Measurements from ENCODE around the gene ATP7A.
"Not testable (repeated sequence)": the region's sequence is repeated elsewhere in the genome, so short reads cannot be mapped to it uniquely, and the experiment has no call there.

ATP7A gene

GRCh38 chrX:78037881-78038280 lies 127.4 kb downstream of the ATP7A start:
- no peak for DNase-seq (ENCODE audit: low spot score)

GRCh38 chrX:78042601-78043000 lies 132.1 kb downstream of the ATP7A start:
- DNase-seq (ENCODE audit: low spot score): no peak

DNA sequence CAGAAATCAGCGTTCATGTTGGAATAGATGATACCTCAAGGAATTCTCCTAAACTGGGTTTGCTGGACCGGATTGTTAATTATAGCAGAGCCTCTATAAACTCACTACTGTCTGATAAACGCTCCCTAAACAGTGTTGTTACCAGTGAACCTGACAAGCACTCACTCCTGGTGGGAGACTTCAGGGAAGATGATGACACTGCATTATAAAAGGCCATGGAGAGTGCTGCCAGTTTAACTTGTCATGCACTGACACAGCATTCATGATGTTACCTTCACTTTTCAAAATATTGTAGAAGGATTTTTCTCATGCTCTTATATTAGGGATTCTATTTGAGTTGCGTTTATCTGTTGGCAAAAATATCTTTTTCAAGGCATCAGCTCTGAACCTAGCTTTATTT lies 135.9 kb downstream of the ATP7A start:
- no peak for DNase-seq (ENCODE audit: low spot score)

DNA sequence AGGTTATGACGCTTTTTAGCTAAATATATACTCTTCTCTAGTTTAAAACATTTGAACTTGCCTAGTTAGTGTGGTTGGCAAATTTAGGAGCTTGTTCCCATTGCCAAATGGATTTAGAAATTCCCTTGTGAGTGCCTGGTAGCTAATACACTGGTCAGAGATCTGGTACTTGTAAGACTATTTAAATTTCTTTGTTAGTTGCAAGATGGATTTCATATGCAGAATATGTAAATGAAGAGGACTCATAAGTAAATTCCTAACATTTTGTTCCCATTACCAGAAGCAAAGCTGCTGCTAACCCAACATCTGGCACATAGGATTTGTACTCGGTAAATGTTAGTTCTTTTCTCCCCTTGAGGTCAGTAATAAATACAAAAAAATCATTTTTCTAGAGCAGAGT lies 137.6 kb downstream of the ATP7A start:
- no peak for DNase-seq (ENCODE audit: low spot score)

GRCh38 chrX:78063687-78064086 lies 153.2 kb downstream of the ATP7A start:
- DNase-seq (ENCODE audit: low spot score): no peak

- no peak for DNase-seq (ENCODE audit: low spot score)
Measured at GRCh38 chrX:78064152-78064551, 153.7 kb downstream of the ATP7A start.

DNA sequence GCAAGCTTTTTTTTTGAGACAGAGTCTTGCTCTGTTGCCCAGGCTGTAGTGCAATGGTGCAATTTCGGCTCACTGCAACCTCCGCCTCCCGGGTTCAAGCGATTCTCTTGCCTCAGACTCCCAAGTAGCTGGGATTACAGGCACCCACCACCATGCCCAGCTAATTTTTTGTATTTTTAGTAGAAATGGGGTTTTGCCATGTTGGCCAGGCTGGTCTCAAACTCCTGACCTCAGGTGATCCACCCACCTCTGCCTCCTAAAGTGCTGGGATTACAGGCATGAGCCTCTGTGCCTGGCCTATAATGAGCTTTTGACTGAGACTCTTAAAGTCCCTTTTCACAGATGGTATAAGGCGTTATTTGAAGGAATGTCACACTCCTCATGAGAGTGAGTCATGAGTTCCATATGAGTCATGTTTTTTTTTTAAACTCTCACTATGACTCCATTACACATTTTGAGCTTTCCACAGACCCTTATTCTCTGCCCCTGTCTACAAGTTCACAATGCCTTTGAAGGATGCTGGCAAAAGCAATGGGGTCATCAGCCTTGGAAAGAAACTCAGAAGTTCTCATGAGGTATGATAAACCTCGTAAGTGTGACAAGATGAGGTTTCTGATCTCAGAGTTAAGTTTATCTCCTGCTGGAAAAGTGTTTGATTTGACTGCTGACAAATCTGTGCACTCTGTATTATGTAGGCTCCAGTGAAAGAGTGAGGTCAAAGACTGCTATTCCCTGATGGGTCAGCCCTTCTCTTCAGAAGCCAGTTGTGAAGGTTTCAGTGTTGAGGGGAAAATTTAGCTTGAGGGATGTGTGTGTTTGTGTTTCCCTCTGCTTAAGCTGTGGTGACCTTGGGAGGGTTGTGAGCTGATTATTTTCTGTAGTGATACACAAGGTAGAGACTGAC lies 154.5 kb downstream of the ATP7A start:
- DNase-seq (ENCODE audit: low spot score): peak; percentile 1

GRCh38 chrX:78066110-78066509 lies 155.6 kb downstream of the ATP7A start:
- no peak for DNase-seq (ENCODE audit: low spot score)

DNA sequence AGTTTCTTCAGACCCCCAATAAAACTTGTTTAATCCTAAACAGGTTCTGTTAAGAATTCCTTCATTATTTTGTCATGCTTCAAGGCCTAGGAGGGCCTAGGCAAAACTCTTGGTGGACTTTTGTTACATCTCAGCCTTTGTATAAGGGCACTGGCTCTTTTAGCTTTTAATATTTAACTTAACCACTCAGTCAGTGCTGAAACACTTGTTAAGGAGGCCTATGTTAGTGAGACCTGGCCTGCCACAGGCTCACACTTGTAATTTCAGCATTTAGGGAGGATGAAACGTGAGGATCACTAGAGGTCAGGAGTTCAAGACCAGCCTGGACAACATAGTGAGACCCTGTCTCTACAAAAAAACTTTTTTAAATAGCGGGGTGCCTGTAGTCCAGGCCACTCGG lies 160.8 kb downstream of the ATP7A start:
- no peak for DNase-seq (ENCODE audit: low spot score)

DNA sequence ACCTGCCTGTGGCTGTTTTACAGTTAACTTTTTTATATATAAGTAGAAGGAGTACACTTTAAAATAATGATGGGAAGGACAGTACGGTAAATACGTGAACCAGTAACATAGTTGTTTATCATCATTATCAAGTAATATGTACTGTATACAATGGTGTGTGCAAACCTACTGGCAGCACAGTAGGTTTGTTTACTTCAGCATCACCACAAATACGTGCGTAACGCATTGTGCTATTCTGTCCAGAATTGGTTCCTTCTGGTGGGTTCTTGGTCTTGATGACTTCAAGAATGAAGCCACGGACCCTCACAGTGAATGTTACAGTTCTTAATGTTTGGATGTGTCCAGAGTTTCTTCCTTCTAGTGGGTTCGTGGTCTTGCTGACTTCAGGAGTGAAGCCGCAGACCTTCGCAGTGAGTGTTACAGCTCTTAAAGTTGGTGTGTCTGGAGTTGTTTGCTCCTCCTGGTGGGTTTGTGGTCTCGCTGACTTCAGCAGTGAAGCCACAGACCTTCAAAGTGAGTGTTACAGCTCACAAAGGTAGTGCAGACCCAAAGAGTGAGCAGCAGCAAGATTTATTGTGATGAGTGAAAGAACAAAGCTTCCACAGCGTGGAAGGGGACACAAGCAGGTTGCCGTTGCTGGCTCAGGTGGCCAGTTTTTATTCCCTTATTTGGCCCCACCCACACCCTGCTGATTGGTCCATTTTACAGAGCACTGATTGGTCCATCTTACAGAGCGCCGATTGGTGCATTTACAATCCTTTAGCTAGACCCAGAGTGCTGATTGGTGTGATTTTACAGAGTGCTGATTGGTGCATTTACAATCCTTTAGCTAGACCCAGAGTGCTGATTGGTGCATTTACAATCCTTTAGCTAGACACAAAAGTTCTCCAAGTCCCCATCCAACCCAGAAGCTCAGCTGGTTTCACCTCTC lies 162.9 kb downstream of the ATP7A start:
- DNase-seq (ENCODE audit: low spot score): not testable (repeated sequence)

DNA sequence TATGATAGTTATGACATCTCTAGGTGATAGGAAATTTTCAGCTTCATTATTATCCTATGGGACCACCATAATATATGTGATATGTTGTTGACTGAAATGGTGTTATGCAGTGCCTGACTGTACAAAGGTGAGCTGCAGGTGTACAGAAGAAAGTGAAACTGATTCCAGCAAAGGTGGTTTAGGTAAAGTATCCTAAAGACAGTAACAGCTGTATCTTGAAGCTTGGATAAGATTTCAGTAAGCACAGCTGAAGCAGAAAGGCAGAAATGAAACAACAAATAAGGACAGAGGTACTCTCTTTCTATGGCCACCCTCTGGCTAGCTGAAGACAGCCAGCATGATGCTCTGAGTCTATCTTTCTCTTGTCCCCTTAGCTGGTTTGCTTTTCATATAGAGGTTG lies 163.6 kb downstream of the ATP7A start:
- DNase-seq (ENCODE audit: low spot score): no peak

DNA sequence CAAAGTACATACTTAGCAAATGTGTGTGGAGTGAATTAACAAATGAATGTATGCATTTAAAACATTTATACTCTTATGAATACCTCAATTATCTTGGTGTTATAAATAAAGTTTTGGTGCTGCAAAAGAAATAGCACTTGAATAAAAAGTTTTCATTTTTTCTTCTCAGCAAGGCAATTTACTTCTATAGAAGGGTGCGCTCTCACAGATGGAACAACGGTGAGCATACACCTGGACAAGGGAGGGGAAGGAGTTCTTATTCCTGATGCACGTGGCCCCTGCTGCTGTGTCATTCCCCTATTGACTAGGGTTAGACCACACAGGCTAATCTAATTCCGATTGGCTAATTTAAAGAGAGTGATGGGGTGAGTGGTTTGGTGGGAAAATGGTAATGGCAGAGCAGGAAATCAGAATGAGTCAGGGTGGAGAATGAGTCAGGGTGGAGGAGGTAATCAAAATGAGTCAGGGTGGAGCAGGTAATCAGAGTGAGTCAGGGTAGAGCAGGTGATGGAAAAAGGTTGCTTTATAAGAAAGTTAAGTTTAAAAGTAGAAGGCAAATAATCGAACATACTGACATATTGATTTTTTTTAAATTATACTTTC lies 165.4 kb downstream of the ATP7A start:
- DNase-seq (ENCODE audit: low spot score): no peak

DNA sequence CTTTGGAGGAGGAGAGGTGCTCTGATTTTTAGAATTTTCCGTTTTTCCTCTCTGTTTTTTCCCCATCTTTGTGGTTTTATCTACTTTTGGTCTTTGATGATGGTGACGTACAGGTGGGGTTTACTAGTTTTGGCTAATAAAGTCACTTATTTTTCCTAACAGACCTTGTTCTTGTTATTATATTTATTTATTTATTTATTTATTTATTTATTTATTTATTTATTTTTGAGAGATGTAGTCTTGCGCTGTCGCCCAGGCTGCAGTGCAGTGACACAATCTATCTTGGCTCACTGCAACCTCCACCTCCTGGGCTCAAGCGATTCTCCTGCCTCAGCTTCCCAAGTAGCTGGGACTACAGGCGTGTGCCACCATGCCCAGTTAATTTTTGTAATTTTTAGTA lies 170.9 kb downstream of the ATP7A start:
- not testable (repeated sequence) for DNase-seq (ENCODE audit: low spot score)

GRCh38 chrX:78092296-78092695 lies 181.8 kb downstream of the ATP7A start:
- no peak for DNase-seq (ENCODE audit: low spot score)

- no peak for DNase-seq (ENCODE audit: low spot score)
Measured at GRCh38 chrX:78098108-78098507, 187.6 kb downstream of the ATP7A start.

Data from Ammon's horn (tissue), 1 donor.